ENCODE data around the gene PCBD1. TPM values are rescaled to one million over a fixed set of nuclear protein-coding genes. Genes with fewer than 3 reads are reported as not detected.

PCBD1 gene
- total and polyA plus RNA-seq, 5 experiments from 2014 or later = 6.0 to 23.2 (median 9.5) TPM

GRCh38 chr10:70891627-70892026 is 3.3 kb upstream of the PCBD1 start:
- no peaks in the 10 kb centered on the region for H3K9me3 Mint-ChIP-seq
- no peaks in the 10 kb centered on the region for H3K27me3 Mint-ChIP-seq
- DNase-seq (no peak), ATAC-seq (no peak)
- peaks cover 5 to 20% (median 15%) of the 10 kb centered on the region in 4 donors for H3K4me1 Mint-ChIP-seq
- no peak overlapping the region for H3K4me3 Mint-ChIP-seq
- POLR2A ChIA-PET = no interaction called here
- no peaks in the 10 kb centered on the region for H3K36me3 Mint-ChIP-seq
- H3K27ac Mint-ChIP-seq = peak overlapping the region in 1 of 10 donors; percentile 80

GRCh38 chr10:70890917-70891431 is 2.6 kb upstream of the PCBD1 start:
- POLR2A ChIA-PET = no interaction called here
- no peaks in the 10 kb centered on the region for H3K36me3 Mint-ChIP-seq
- H3K27ac Mint-ChIP-seq = peak overlapping the region in 1 of 10 donors; percentile 80
- no peaks in the 10 kb centered on the region for H3K9me3 Mint-ChIP-seq
- no peak overlapping the region for H3K4me3 Mint-ChIP-seq
- DNase-seq = peak in 1 of 10 donors; percentile 11
- H3K27me3 Mint-ChIP-seq = no peaks in the 10 kb centered on the region
- peaks cover 5 to 24% (median 15%) of the 10 kb centered on the region in 4 donors for H3K4me1 Mint-ChIP-seq
- ATAC-seq = no peak

GRCh38 chr10:70889291-70889690 is 926 bp upstream of the PCBD1 start:
- POLR2A ChIA-PET = no interaction called here
- H3K27ac Mint-ChIP-seq = peak overlapping the region in 4 of 10 donors; percentile 66 to 92 (median 83)
- no peaks in the 10 kb centered on the region for H3K27me3 Mint-ChIP-seq
- DNase-seq (no peak), ATAC-seq (no peak)
- peak overlapping the region in 9 of 10 donors; percentile 82 to 95 (median 89) for H3K4me3 Mint-ChIP-seq
- H3K4me1 Mint-ChIP-seq = peaks cover 6 to 25% (median 15%) of the 10 kb centered on the region in 4 donors
- peaks cover 0 to 11% (median 0%) of the 10 kb centered on the region in 3 donors for H3K36me3 Mint-ChIP-seq
- no peaks in the 10 kb centered on the region for H3K9me3 Mint-ChIP-seq

GRCh38 chr10:70886921-70887665 is 1.3 kb downstream of the PCBD1 start:
- H3K27me3 Mint-ChIP-seq = no peaks in the 10 kb centered on the region
- peaks cover 2 to 22% (median 11%) of the 10 kb centered on the region in 4 donors for H3K4me1 Mint-ChIP-seq
- POLR2A ChIA-PET = interaction anchor here (0.6 to 1.7 kb wide), 3 partner anchors 8 to 12 kb away, joined by 3 to 5 read pairs (median 3); no protein-coding TSS in a partner anchor
- ATAC-seq (no peak), DNase-seq (no peak)
- no peaks in the 10 kb centered on the region for H3K9me3 Mint-ChIP-seq
- peaks cover 0 to 19% (median 2%) of the 10 kb centered on the region in 3 donors for H3K36me3 Mint-ChIP-seq
- peak overlapping the region; percentile 74 to 92 (median 83) for H3K27ac Mint-ChIP-seq
- H3K4me3 Mint-ChIP-seq = peak overlapping the region; percentile 71 to 95 (median 78)

- Mint-ChIP-seq H3K4me3 (peak overlapping the region in 6 of 10 donors; percentile 28 to 95 (median 54)), H3K9me3 (no peaks in the 10 kb centered on the region), H3K27ac (peak overlapping the region in 8 of 10 donors; percentile 53 to 92 (median 76)), H3K4me1 (peaks cover 2 to 22% (median 11%) of the 10 kb centered on the region in 4 donors), H3K36me3 (peaks cover 0 to 19% (median 2%) of the 10 kb centered on the region in 3 donors), H3K27me3 (no peaks in the 10 kb centered on the region)
- ATAC-seq (no peak), DNase-seq (no peak)
- POLR2A ChIA-PET = interaction anchor here (0.6 kb wide), 1 partner anchor 12 kb away, joined by 3 read pairs; no protein-coding TSS in a partner anchor
Measured at GRCh38 chr10:70885931-70886903, 2.1 kb downstream of the PCBD1 start.

GRCh38 chr10:70885481-70885880 is 2.9 kb downstream of the PCBD1 start:
- ATAC-seq (no peak), DNase-seq (no peak)
- Mint-ChIP-seq H3K4me1 (peaks cover 2 to 22% (median 11%) of the 10 kb centered on the region in 4 donors), H3K4me3 (peak overlapping the region in 1 of 10 donors; percentile 2), H3K9me3 (no peaks in the 10 kb centered on the region), H3K36me3 (peaks cover 0 to 19% (median 2%) of the 10 kb centered on the region in 3 donors), H3K27me3 (no peaks in the 10 kb centered on the region), H3K27ac (peak overlapping the region in 5 of 10 donors; percentile 2 to 69 (median 26))
- POLR2A ChIA-PET = no interaction called here

GRCh38 chr10:70884741-70885140 is 3.6 kb downstream of the PCBD1 start:
- no peak for ATAC-seq
- DNase-seq = no peak
- peak overlapping the region in 3 of 10 donors; percentile 2 to 22 (median 18) for H3K27ac Mint-ChIP-seq
- no peaks in the 10 kb centered on the region for H3K9me3 Mint-ChIP-seq
- no peaks in the 10 kb centered on the region for H3K27me3 Mint-ChIP-seq
- peaks cover 0 to 19% (median 2%) of the 10 kb centered on the region in 3 donors for H3K36me3 Mint-ChIP-seq
- H3K4me1 Mint-ChIP-seq = peaks cover 3 to 24% (median 13%) of the 10 kb centered on the region in 4 donors
- H3K4me3 Mint-ChIP-seq = no peak overlapping the region
- POLR2A ChIA-PET = no interaction called here

GRCh38 chr10:70880077-70880534 is 8.3 kb downstream of the PCBD1 start:
- Mint-ChIP-seq H3K4me1 (peaks cover 0 to 6% (median 3%) of the 10 kb centered on the region in 4 donors), H3K27me3 (no peaks in the 10 kb centered on the region), H3K36me3 (peaks cover 0 to 53% (median 2%) of the 10 kb centered on the region in 3 donors), H3K4me3 (no peak overlapping the region), H3K27ac (peak overlapping the region in 2 of 10 donors; percentile 24 to 57), H3K9me3 (no peaks in the 10 kb centered on the region)
- POLR2A ChIA-PET = interaction anchor here (1.8 kb wide), 1 partner anchor 8 kb away, joined by 5 read pairs; the partner anchor contains the start of gene PCBD1
- ATAC-seq = peak; percentile 95 to 99
- peak; percentile 51 to 88 (median 72) for DNase-seq

GRCh38 chr10:70879207-70879606 is 9.2 kb downstream of the PCBD1 start:
- Mint-ChIP-seq H3K27ac (no peak overlapping the region), H3K4me1 (peaks cover 0 to 6% (median 2%) of the 10 kb centered on the region in 4 donors), H3K27me3 (no peaks in the 10 kb centered on the region), H3K4me3 (no peak overlapping the region), H3K36me3 (peaks cover 0 to 51% (median 2%) of the 10 kb centered on the region in 3 donors), H3K9me3 (no peaks in the 10 kb centered on the region)
- ATAC-seq = no peak
- POLR2A ChIA-PET = interaction anchor here (1.8 kb wide), 1 partner anchor 9 kb away, joined by 5 read pairs; the partner anchor contains the start of gene PCBD1
- no peak for DNase-seq

GRCh38 chr10:70874061-70874460 is 14.3 kb downstream of the PCBD1 start:
- Mint-ChIP-seq H3K27me3 (no peaks in the 10 kb centered on the region), H3K4me3 (no peak overlapping the region), H3K36me3 (peaks cover 4 to 83% (median 5%) of the 10 kb centered on the region in 3 donors), H3K9me3 (no peaks in the 10 kb centered on the region), H3K27ac (peak overlapping the region in 2 of 10 donors; percentile 7 to 22), H3K4me1 (no peaks in the 10 kb centered on the region)
- POLR2A ChIA-PET = no interaction called here
- ATAC-seq = no peak
- no peak for DNase-seq

- H3K36me3 Mint-ChIP-seq = peaks cover 4 to 75% (median 5%) of the 10 kb centered on the region in 3 donors
- no peaks in the 10 kb centered on the region for H3K4me1 Mint-ChIP-seq
- no peaks in the 10 kb centered on the region for H3K9me3 Mint-ChIP-seq
- H3K27me3 Mint-ChIP-seq = no peaks in the 10 kb centered on the region
- ATAC-seq (no peak), DNase-seq (no peak)
- peak overlapping the region in 2 of 10 donors; percentile 50 to 61 for H3K27ac Mint-ChIP-seq
- POLR2A ChIA-PET = no interaction called here
- H3K4me3 Mint-ChIP-seq = no peak overlapping the region
Measured at GRCh38 chr10:70872291-70872690, 16.1 kb downstream of the PCBD1 start.

- ATAC-seq = no peak
- DNase-seq = no peak
- POLR2A ChIA-PET = no interaction called here
- H3K4me1 Mint-ChIP-seq = peaks cover 0 to 15% (median 3%) of the 10 kb centered on the region in 4 donors
- H3K4me3 Mint-ChIP-seq = no peak overlapping the region
- H3K27ac Mint-ChIP-seq = no peak overlapping the region
- peaks cover 0 to 59% (median 6%) of the 10 kb centered on the region in 3 donors for H3K36me3 Mint-ChIP-seq
- H3K27me3 Mint-ChIP-seq = no peaks in the 10 kb centered on the region
- H3K9me3 Mint-ChIP-seq = no peaks in the 10 kb centered on the region
Measured at GRCh38 chr10:70866424-70866823, 21.9 kb downstream of the PCBD1 start.

Measured in naive thymus-derived CD8-positive, alpha-beta T cell (primary cell).